Natural killer cell (primary cell): ENCODE measurements around the gene DCXR. TPM values are rescaled to one million over a fixed set of nuclear protein-coding genes. Genes with fewer than 3 reads are reported as not detected.

Experiments used
- ATAC-seq, 3 donors: fragments of 150-1000 bp in 2 of 3; fragments of 200-7000 bp in 1 of 3; cut with Tn5 transposase; 1 replicate in 1 of 3; 2 replicates in 2 of 3; pipeline ENCODE4 v1.10.0; 2021; ENCODE audit warnings: mild to moderate bottlenecking in 2 of 3, moderate library complexity in 2 of 3
- DNase-seq, 2 donors: peaks; one replicate each; pipeline versions ENCODE4 v3.0.0 to v3.0.0-alpha.2; 2013 to 2021; ENCODE audit warnings: mixed read lengths in 1 of 2
- H3K27ac ChIP-seq: one replicate; pipeline ENCODE4 v1.5.1; 2013; ENCODE audit warnings: mild to moderate bottlenecking, low read length
- H3K27me3 ChIP-seq: one replicate; pipeline ENCODE4 v1.6.1; 2013; ENCODE audit warnings: low read length; ENCODE audit not compliant: control insufficient read depth, insufficient read depth
- H3K36me3 ChIP-seq: one replicate; pipeline ENCODE4 v1.6.1; 2013; ENCODE audit warnings: low read length; ENCODE audit not compliant: control insufficient read depth, insufficient read depth
- H3K4me1 ChIP-seq: one replicate; pipeline ENCODE4 v1.6.1; 2013; ENCODE audit warnings: low read length; ENCODE audit not compliant: control insufficient read depth, insufficient read depth
- H3K4me3 ChIP-seq: one replicate; pipeline ENCODE4 v1.5.1; 2013; ENCODE audit warnings: low read length
- H3K9me3 ChIP-seq: one replicate; pipeline ENCODE4 v1.6.1; 2013; ENCODE audit warnings: low read length; ENCODE audit not compliant: control insufficient read depth, insufficient read depth
- H3K27ac Mint-ChIP-seq, 2 donors: one replicate each; pipeline ENCODE4 v1.8.0; 2022; ENCODE audit warnings: mild to moderate bottlenecking in 2 of 2, mixed read lengths in 2 of 2, moderate library complexity in 1 of 2
- H3K27me3 Mint-ChIP-seq, 2 donors: one replicate each; pipeline ENCODE4 v1.8.0; 2022; ENCODE audit warnings: low read depth in 2 of 2, mixed read lengths in 2 of 2
- H3K36me3 Mint-ChIP-seq: one replicate; pipeline ENCODE4 v1.8.0; 2022; ENCODE audit warnings: mixed read lengths
- H3K4me1 Mint-ChIP-seq, 2 donors: one replicate each; pipeline ENCODE4 v1.8.0; 2022; ENCODE audit warnings: mixed read lengths in 2 of 2
- H3K4me3 Mint-ChIP-seq: one replicate; pipeline ENCODE4 v1.8.0; 2022; ENCODE audit warnings: mild to moderate bottlenecking, moderate library complexity, mixed read lengths
- H3K9me3 Mint-ChIP-seq, 2 donors: one replicate each; pipeline ENCODE4 v1.8.0; 2022; ENCODE audit warnings: mixed read lengths in 2 of 2
- CTCF ChIP-seq: fragments of 200-600 bp; IDR thresholded peaks from one replicate; pipeline ENCODE4 v1.8.0; 2022; ENCODE audit warnings: antibody characterized with exemption
- WGBS: methylation state at CpG from one replicate; pipeline ENCODE4 v1.1.7; 2013; ENCODE audit warnings: missing lambda C conversion rate; ENCODE audit not compliant: insufficient coverage; 5-methylcytosine and 5-hydroxymethylcytosine counted together
- intact Hi-C: fragments of 100-400 bp; cut with micrococcal nuclease; formaldehyde crosslinking; loops from one replicate; pipeline ENCODE4 v1.14.2; 2022
- total RNA-seq, 4 donors: library from RNA; stranded (reverse); fragments of 120-200 nt in 1 of 4; gene quantifications; one replicate each; pipeline versions ENCODE4 v1.2.3 to v1.2.4, GENCODE V29; 2013 to 2022

The DCXR gene
- total RNA-seq, 3 donors from 2014 or later (not counting 1 experiment from before 2014, with no cell fraction given): 93.9 to 171 (median 145) TPM

GRCh38 chr17:82063424-82064415 is 26.2 kb upstream of the DCXR start:
- H3K4me1 ChIP-seq: peaks cover 30% of the 10 kb centered on the region
- Mint-ChIP-seq H3K36me3 (no peaks in the 10 kb centered on the region), H3K27ac (peak overlapping the region in 1 of 2 donors; percentile 38), H3K9me3 (no peaks in the 10 kb centered on the region), H3K4me1 (peaks cover 4 to 19% of the 10 kb centered on the region in 2 donors), H3K4me3 (peak overlapping the region; percentile 75), H3K27me3 (no peaks in the 10 kb centered on the region)
- no peak for DNase-seq
- 92% methylated on average over 20 of the region's 20 CpGs for WGBS
- ATAC-seq: no peak
- intact Hi-C loops: no loop called here
- H3K27ac ChIP-seq: no peak overlapping the region
- H3K36me3 ChIP-seq: peaks cover 22% of the 10 kb centered on the region
- H3K4me3 ChIP-seq: no peak overlapping the region
- no peaks in the 10 kb centered on the region for H3K27me3 ChIP-seq
- TF ChIP-seq CTCF: no peak
- no peaks in the 10 kb centered on the region for H3K9me3 ChIP-seq

GRCh38 chr17:82062984-82063368 is 25.5 kb upstream of the DCXR start:
- no peaks in the 10 kb centered on the region for H3K36me3 Mint-ChIP-seq
- H3K4me3 Mint-ChIP-seq: no peak overlapping the region
- H3K27ac Mint-ChIP-seq: no peak overlapping the region
- Histone ChIP-seq H3K4me1 (peaks cover 30% of the 10 kb centered on the region), H3K27me3 (no peaks in the 10 kb centered on the region), H3K9me3 (no peaks in the 10 kb centered on the region), H3K36me3 (peaks cover 23% of the 10 kb centered on the region), H3K27ac (no peak overlapping the region), H3K4me3 (no peak overlapping the region)
- peaks cover 4 to 19% of the 10 kb centered on the region in 2 donors for H3K4me1 Mint-ChIP-seq
- intact Hi-C loops: no loop called here
- DNase-seq (no peak), ATAC-seq (no peak)
- no peak for TF ChIP-seq CTCF
- H3K27me3 Mint-ChIP-seq: no peaks in the 10 kb centered on the region
- WGBS: 97% methylated on average over 9 of the region's 9 CpGs
- H3K9me3 Mint-ChIP-seq: no peaks in the 10 kb centered on the region

GRCh38 chr17:82062076-82062983 is 24.8 kb upstream of the DCXR start:
- Histone ChIP-seq H3K27ac (no peak overlapping the region), H3K36me3 (peaks cover 25% of the 10 kb centered on the region), H3K4me1 (peaks cover 30% of the 10 kb centered on the region), H3K4me3 (no peak overlapping the region), H3K9me3 (no peaks in the 10 kb centered on the region), H3K27me3 (no peaks in the 10 kb centered on the region)
- no peak for TF ChIP-seq CTCF
- Mint-ChIP-seq H3K9me3 (no peaks in the 10 kb centered on the region), H3K4me1 (peaks cover 4 to 19% of the 10 kb centered on the region in 2 donors), H3K36me3 (no peaks in the 10 kb centered on the region), H3K27me3 (no peaks in the 10 kb centered on the region), H3K27ac (no peak overlapping the region), H3K4me3 (no peak overlapping the region)
- WGBS: 95% methylated on average over 24 of the region's 24 CpGs
- DNase-seq (no peak), ATAC-seq (no peak)
- intact Hi-C loops: no loop called here
